Epithelial cell of proximal tubule (primary cell): Measurements from ENCODE around the gene PLAU. TPM values are rescaled to one million over a fixed set of nuclear protein-coding genes. Genes with fewer than 3 reads are reported as not detected.

Source experiments
- DNase-seq: peaks from one replicate; pipeline ENCODE4 v3.0.0-alpha.2; 2011; ENCODE audit warnings: low read depth
- H3K4me3 ChIP-seq: 2 replicates; pipeline ENCODE4 v1.5.1; 2011; ENCODE audit warnings: low read depth, mild to moderate bottlenecking, low read length
- CTCF ChIP-seq: conservative IDR thresholded peaks from 2 replicates; pipeline ENCODE4 v1.5.1; 2012; ENCODE audit warnings: low read depth, mild to moderate bottlenecking, low read length
- total RNA-seq: library from RNA; depleted of rRNA; stranded (reverse); fragments of >200 nt; gene quantifications from 2 replicates; pipeline ENCODE4 v1.2.3, GENCODE V29; 2015

The PLAU gene
- total RNA-seq, 1 donor from 2014 or later, result 970 TPM

GRCh38 chr10:73934074-73934473, 23.1 kb downstream of the PLAU start:
- H3K4me3 ChIP-seq, result no peak overlapping the region
- DNase-seq, result no peak
- no peak for TF ChIP-seq CTCF

GRCh38 chr10:73935895-73936294, 25.0 kb downstream of the PLAU start:
- H3K4me3 ChIP-seq, result no peak overlapping the region
- no peak for DNase-seq
- TF ChIP-seq CTCF, result no peak

- no peak for DNase-seq
- H3K4me3 ChIP-seq, result no peak overlapping the region
- TF ChIP-seq CTCF, result no peak
Measured at GRCh38 chr10:73937333-73938043, 26.6 kb downstream of the PLAU start.

- H3K4me3 ChIP-seq, result peak overlapping the region; percentile 18
- TF ChIP-seq CTCF, result peak; percentile 96
- no peak for DNase-seq
Measured at GRCh38 chr10:73940634-73941221, 29.8 kb downstream of the PLAU start.

GRCh38 chr10:73941300-73941699, 30.4 kb downstream of the PLAU start:
- no peak overlapping the region for H3K4me3 ChIP-seq
- no peak for DNase-seq
- no peak for TF ChIP-seq CTCF

GRCh38 chr10:73944356-73945100, 33.6 kb downstream of the PLAU start:
- TF ChIP-seq CTCF, result no peak
- no peak for DNase-seq
- no peak overlapping the region for H3K4me3 ChIP-seq
